HG02981 (cell line): ENCODE data around the gene DPEP1.
"Not testable (repeated sequence)": the region's sequence is repeated elsewhere in the genome, so short reads cannot be mapped to it uniquely, and the experiment has no call there.

Source experiments
- ATAC-seq: cut with Tn5 transposase; IDR thresholded peaks from one replicate; pipeline ENCODE4 v1.9.1; 2021; ENCODE audit warnings: mild to moderate bottlenecking, moderate library complexity; ENCODE audit not compliant: unreplicated experiment

DPEP1 gene

GRCh38 chr16:89645122-89645521, 31.7 kb downstream of the DPEP1 start:
- ATAC-seq: no peak

- no peak for ATAC-seq
These were observed 32.8 kb downstream of the DPEP1 start for GRCh38 chr16:89646270-89646669.

DNA sequence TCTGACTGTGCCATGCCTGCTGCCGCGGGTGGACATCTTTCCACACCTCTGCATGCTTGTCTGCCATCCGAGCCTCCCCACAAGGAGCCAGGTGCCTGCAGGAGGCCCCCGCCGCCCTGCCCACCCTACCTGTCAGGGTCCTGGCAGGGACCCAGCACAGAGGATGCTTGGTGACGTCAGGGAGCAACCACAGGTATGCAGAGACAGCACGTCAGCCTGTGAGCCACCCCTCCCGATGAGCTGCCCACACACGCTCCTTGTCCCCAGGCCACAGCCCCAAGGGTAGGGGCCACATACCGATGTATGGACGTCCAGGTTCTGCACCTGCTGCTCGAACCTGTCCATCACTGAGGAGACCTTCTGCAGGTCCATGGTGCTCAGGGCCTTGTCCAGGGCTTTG, 33.5 kb downstream of the DPEP1 start:
- ATAC-seq: no peak

- ATAC-seq: no peak
These were observed 38.1 kb downstream of the DPEP1 start for GRCh38 chr16:89651584-89651983.

DNA sequence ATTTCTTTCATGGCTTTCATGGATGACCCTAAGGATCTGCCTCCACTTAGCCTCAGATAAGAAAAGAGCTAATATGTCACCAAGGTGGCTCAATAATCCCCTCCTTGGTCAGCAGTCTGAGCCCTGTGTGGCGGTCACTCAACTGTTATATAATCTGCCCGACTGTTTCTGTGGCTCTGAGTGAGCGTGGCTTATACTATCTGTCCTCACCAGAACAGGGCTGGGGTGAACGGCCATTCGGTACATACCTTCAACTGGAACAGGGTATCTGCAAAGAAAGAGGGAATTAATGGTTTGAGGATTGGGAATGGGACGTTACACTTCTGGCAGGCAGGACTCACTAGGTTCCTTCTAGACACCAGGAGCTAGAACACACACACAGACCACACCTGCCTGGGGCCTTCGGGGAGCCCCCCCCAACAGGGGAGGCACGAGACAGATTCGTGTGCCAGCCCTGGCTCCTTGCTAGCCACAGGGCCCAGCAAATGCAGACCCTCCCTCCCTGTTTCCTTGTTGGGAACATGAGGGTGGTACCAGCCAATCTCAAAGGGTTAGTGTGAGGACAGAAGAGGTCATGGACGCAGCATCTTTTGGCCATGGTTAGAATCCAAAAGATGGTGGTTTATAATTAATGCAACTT, 40.3 kb downstream of the DPEP1 start:
- ATAC-seq: no peak

DNA sequence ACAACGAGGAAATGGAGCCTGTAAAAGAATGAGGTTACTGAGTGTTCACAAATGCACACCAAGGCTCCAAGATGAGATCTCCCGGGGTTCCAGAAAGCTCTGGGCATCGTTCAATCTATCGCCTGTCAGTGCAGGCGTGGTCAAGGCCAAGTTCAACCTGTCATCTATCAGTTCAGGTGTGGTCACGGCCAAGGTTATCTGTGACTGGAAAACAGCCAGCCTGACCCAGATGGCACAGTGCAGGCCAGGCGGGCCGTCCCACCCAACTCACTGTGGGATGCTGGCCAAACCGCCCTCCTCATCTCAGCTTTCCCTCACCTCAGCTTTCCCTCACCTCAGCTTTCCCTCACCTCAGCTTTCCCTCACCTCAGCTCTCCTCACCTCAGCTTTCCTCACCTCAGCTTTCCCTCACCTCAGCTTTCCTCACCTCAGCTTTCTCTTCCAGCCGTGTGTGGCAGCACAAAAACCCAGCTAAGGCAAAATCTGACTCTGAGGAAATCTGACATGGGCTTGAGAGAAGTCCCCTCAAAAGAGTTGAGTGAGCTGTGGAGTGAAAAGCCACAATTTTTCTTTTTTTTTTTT, 41.7 kb downstream of the DPEP1 start:
- ATAC-seq: no peak

DNA sequence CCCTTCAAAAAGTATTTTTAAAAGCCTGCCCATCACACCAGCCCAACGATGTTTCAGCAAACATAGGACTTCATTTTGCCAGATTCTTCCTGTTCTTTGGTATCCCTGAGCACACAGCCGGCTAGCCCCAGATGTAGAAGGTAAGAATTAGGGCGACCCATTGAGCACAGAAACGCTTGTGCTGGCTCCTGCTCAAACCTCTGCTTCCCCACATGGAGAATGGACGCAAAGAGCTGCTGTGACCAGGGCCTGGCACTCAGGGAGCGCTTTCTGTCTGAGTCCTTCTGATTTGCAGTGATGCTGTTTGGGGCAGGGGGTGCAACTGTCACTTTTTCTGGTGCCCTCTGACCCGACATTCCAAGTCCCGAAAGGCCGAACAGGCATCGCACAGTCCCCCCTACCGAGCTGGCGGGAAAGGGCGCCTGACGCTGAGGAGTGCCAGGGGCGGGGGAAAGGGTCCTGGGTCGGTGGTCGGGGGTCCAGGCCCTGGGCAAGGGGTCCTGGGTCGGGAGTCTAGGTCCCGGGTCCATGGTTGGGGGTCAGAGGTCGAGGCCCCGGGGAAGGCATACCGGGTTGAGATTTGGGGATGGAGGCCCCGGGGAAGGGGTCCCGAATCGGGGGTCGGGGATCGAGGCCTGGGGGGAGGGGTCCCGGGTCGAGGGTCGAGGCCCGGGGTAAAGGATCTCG, 43.1 kb downstream of the DPEP1 start:
- ATAC-seq: no peak

DNA sequence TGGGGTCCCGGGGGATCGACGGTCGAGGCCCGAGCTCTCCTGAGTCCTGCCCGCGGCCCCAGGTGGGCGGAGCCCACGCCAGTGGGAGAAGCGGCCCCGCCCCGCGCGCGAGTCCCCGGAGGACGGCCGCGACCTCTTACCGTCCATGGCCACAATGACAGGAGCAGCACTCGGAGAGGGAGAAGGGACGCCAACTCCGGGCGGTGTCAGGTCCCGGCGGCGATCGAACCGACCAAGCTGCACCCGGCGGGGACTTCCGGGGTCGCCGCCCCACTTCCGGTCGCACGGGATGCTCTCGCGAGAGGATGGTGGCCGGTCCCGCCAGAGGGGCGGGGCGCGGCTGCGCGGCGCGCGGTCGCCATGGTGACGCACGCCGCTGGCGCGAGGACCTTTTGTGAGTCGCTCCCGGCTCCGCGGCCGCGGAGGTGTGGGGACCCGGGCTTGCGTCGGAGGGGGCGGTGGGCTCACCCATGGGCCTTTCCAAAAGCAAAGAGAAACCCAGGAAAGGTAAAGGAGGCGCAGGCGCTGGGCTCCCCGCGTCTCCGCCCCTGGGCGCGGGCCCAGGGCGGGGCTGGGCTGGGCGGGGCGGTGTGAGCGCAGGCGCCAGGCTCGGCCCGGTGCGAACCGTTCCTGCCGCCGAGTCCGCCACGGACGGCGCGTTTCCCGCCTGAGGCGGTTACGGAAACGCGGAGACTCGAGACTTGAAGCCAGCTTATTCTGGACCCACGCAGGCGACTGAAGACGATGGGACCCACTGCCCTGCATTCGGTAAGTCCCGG, 44.2 kb downstream of the DPEP1 start, which contains the start of the genes CHMP1A and SPATA33:
Gene CHMP1A, minus strand, starts transcription at position 267 of the 779 bp plus-strand sequence. Its CDS starts 120 bp downstream, at position 147.
Gene SPATA33, plus strand, starts transcription at position 395 of the 779 bp plus-strand sequence. Its CDS starts 76 bp downstream, at position 471.
- peak; percentile 88 for ATAC-seq

DNA sequence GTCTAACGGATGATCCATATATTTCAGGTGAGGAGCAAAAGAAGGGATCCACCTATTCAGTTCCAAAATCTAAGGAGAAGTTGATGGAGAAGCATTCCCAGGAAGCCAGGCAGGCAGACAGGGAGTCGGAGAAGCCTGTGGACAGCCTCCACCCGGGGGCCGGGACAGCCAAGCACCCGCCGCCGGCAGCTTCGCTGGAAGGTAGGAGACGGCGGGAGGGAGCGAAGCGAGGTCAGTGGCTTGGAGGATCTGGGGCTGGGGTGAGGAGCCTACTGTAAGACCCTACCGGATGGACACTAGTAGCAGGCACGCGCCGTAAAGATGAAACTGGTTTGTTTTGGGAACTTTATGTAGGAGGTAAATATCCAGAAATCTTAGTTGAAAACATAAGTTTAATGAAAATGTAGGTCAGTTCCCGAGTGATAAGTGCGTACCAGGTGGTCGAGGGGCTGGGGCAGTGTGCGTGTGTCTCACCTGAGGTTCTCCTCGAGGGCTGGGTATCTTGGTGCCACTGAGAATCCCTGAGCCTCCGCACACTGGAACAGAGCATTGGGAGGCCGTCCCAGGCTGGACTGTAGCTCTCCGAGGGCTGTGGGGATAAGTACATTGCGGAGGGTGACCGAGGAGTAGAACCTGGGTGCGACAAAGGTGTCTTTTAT, 44.9 kb downstream of the DPEP1 start:
- ATAC-seq: no peak

DNA sequence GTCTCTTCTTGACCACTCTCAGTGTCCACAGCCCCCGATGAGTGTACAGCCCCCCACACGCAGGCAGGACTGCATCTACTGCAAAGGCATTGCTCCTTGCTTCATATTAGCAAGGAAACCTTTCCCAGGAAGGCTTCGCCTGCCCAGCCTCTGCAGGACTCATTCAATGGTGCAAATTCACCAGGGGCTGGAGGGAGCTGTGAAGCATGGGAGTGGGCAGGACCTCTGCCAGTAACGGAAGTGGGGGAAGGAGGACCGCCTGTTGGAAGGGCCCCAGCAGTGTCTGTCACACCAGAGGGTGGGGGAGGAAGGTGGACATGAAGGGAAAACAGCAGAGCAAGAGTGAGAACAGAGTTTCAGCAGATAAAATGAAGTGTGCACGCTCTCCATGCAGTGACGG, 46.7 kb downstream of the DPEP1 start:
- ATAC-seq: no peak

DNA sequence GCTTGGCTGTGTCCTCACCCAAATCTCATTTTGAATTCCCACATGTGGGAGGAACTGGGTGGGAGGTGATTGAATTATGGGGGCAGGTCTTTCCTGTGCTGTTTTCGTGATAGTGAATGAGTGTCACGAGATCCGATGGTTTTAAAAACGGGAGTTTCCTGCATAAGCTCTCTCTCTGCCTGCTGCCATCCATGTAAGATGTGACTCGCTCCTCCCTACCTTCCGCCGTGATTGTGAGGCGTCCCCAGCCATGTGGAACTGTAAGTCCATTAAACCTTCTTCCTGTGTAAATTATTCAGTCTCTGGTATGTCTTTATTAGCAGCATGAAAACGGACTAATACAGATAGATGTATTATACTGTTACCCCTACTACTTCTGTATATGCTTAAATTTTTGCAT, 47.8 kb downstream of the DPEP1 start:
- ATAC-seq: no peak

DNA sequence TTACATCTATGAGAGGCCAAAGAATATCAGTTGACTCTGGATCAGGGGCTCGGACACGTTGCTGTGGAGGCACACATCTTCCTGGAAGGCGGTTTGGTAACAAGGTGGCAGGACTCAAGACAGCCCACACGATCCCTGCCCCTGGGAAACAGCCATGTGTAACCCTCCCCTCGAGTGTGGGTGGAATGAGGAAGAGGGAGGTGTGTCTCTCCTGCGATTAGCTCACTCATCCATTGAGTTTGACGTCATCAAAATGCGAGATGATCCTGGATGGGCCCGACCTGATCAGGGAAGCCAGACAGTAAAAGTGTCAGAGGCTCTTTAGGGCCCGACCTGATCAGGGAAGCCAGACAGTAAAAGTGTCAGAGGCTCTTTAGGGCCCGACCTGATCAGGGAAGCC, 50.8 kb downstream of the DPEP1 start:
- ATAC-seq: not testable (repeated sequence)

- not testable (repeated sequence) for ATAC-seq
These were observed 53.6 kb downstream of the DPEP1 start for GRCh38 chr16:89667000-89667399.

DNA sequence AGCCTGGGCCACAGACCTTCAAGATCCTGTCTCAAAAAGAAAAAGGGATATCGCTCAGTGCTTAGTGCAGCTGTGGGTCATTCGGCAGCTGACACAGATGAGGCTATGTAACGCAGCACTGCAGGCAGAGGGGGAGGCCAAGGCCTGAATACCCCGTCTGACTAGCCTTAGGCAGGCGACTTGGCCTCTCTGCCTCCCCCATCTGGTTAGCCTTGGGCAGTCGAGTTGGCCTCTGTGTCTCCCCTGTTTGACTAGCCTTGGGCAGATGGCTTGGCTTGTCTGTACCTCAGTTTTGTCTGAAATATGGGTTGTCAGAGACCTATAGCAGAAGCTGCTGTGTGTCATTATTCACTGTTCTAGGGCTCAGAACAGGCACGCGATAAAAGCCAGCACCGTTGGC, 54.2 kb downstream of the DPEP1 start:
- no peak for ATAC-seq

GRCh38 chr16:89668790-89669158, 55.3 kb downstream of the DPEP1 start:
- no peak for ATAC-seq

DNA sequence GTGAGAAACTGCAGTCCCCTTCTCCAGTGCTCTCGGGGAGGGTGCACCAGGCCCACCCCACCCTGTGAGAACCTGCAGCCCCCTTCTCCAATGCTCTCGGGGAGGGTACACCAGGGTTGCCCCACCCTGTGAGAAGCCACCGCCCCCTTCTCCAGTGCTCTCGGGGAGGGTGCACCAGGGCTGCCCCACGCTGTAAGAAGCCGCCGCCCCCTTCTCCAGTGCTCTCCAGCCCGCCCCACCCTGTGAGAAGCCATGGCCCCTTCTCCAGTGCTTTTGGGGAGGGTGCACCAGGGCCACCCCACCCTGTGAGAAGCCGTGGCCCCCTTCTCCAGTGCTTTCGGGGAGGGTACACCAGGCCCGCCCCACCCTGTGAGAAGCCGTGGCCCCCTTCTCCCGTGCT, 56.3 kb downstream of the DPEP1 start:
- ATAC-seq: no peak

DNA sequence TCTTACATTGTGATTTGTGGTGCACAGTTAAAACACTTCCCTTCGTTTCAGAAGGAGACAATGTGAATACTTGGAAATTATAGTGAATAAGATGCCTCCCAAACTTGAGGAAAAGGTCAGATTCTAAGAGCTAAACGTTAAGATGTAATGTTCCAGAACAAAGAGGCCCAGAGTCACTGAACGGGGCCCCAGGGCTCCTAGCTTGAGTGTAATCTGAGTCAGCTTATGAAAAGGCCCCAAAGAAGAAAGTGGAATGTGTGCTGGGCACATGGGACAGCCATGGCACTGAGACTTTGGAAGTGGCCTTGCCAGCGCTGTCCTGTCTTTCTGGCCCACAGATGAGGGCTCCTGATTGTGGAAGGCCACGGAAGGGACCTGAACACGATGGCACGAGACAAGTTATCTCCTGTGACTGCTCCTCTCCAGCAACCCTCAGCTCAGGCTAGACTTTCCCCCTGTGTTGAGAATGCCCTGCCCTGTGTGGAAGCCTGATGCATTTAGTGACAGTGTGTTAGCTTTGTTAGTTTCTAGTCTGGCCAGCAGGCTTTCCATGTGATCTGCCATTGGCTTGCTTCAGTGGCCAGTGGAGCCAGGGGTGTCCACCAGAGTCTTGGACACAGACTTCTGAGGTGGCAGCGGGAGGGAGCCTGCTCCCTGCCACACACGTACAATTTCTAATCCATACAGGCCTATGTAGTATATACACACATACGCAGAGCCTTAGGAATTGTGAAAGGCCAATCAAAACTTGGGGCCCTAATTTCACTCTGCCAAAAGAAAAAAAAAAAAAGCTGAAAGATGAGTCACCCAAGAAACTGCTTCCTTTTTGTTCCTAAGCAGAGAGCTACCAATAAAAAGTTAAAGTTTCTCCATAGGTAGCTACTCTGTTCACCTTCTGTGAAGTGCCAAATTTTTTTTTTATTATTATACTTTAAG, 57.3 kb downstream of the DPEP1 start:
- ATAC-seq: no peak

DNA sequence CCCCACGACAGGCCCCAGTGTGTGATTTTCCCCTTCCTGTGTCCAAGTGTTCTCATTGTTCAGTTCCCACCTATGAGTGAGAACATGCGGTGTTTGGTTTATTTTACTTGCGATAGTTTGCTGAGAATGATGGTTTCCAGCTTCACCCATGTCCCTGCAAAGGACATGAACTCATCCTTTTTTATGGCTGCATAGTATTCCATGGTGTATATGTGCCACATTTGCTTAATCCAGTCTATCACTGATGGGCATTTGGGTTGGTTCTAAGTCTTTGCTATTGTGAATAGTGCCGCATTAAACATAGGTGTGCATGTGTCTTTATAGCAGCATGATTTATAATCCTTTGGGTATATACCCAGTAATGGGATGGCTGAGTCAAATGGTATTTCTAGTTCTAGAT, 58.1 kb downstream of the DPEP1 start:
- ATAC-seq: not testable (repeated sequence)

- ATAC-seq: no peak
These were observed 58.9 kb downstream of the DPEP1 start for GRCh38 chr16:89672177-89672941.
